Naive thymus-derived CD8-positive, alpha-beta T cell (primary cell): ENCODE measurements around the gene ZSCAN31. TPM values are rescaled to one million over a fixed set of nuclear protein-coding genes. Genes with fewer than 3 reads are reported as not detected.

Experiments used
- ATAC-seq, 2 donors: fragments of 150-1000 bp; cut with Tn5 transposase in 1 of 2; sonication (Bioruptor Pico), chemical (Tn5 transposase) in 1 of 2; 1 replicate in 1 of 2; 2 replicates in 1 of 2; pipeline ENCODE4 v1.10.0; 2021; ENCODE audit warnings: mild to moderate bottlenecking in 2 of 2, moderate library complexity in 2 of 2
- POLR2A ChIA-PET: fragments of 350-600 bp; sonication (Branson Sonifier 250); formaldehyde crosslinking; loops from one replicate; lab custom pipeline; 2021; ENCODE audit warnings: antibody characterized with exemption; lab: Charles Lee
- DNase-seq, 10 donors: peaks; one replicate each; pipeline versions ENCODE4 v3.0.0 to v3.0.0-alpha.2; 2020 to 2022
- H3K27ac Mint-ChIP-seq, 10 donors: one replicate each; pipeline ENCODE4 v1.8.0; 2020 to 2022; ENCODE audit warnings: mild to moderate bottlenecking in 10 of 10, mixed read lengths in 10 of 10, moderate library complexity in 4 of 10, inconsistent platforms in 1 of 10
- H3K27me3 Mint-ChIP-seq, 5 donors: one replicate each; pipeline ENCODE4 v1.8.0; 2021 to 2022; ENCODE audit warnings: mixed read lengths in 5 of 5
- H3K36me3 Mint-ChIP-seq, 3 donors: one replicate each; pipeline ENCODE4 v1.8.0; 2020 to 2022; ENCODE audit warnings: mixed read lengths in 3 of 3, mild to moderate bottlenecking in 2 of 3, inconsistent platforms in 1 of 3
- H3K4me1 Mint-ChIP-seq, 4 donors: one replicate each; pipeline ENCODE4 v1.8.0; 2021 to 2022; ENCODE audit warnings: mixed read lengths in 4 of 4
- H3K4me3 Mint-ChIP-seq, 10 donors: one replicate each; pipeline ENCODE4 v1.8.0; 2020 to 2022; ENCODE audit warnings: mild to moderate bottlenecking in 10 of 10, mixed read lengths in 10 of 10, moderate library complexity in 6 of 10, inconsistent platforms in 1 of 10
- H3K9me3 Mint-ChIP-seq, 9 donors: one replicate each; pipeline ENCODE4 v1.8.0; 2020 to 2022; ENCODE audit warnings: mixed read lengths in 9 of 9, mild to moderate bottlenecking in 3 of 9, inconsistent platforms in 1 of 9, moderate library complexity in 1 of 9
- polyA plus RNA-seq, 3 donors: library from polyadenylated mRNA; unstranded; fragments of 300-500 nt; fragmentation: Illumina TruSeq; gene quantifications; one replicate each; pipeline ENCODE4 v1.2.3, GENCODE V29; 2021
- total RNA-seq, 8 experiments: library from RNA in 2 of 8; stranded (reverse) in 2 of 8; gene quantifications; one replicate each; pipeline ENCODE4 v1.2.3 and lab custom pipeline; 2021 to 2026

The ZSCAN31 gene
- total and polyA plus RNA-seq, 5 experiments from 2014 or later = 0.79 to 2.8 (median 1.0) TPM

GRCh38 chr6:28303570-28303969 is 32.4 kb downstream of the ZSCAN31 start:
- ATAC-seq (no peak), DNase-seq (no peak)
- peaks cover 0 to 19% (median 7%) of the 10 kb centered on the region in 9 donors for H3K9me3 Mint-ChIP-seq
- H3K27me3 Mint-ChIP-seq = peaks cover 0 to 14% (median 4%) of the 10 kb centered on the region in 5 donors
- H3K27ac Mint-ChIP-seq = no peak overlapping the region
- peaks cover 3 to 14% (median 13%) of the 10 kb centered on the region in 3 donors for H3K36me3 Mint-ChIP-seq
- POLR2A ChIA-PET = no interaction called here
- no peak overlapping the region for H3K4me3 Mint-ChIP-seq
- peaks cover 0 to 3% (median 2%) of the 10 kb centered on the region in 4 donors for H3K4me1 Mint-ChIP-seq

DNA sequence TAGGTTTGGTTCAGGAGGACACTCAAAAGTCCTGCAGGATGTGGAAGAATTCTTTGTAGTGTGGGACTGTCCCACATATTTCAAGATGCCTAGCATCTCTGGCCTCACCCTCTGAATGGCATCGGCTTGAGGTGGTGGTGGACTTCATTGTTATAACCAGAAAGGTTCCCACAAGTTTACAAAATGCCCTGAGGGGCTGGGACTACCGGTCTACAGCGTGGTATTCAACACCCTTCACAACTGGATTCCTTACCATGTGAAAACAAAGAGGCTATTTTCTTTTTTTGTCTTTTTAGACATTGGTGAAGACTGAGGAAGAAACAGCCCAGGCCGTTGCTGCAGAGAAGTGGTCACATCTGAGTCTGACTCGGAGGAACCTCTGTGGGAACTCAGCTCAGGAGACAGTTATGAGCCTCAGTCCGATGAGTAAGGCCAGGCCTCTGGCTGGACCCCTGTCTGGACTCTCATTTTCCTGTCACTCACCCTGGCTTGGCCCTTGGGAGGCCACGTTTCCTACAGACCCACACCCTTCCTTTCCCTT is 39.4 kb downstream of the ZSCAN31 start:
- POLR2A ChIA-PET = no interaction called here
- Mint-ChIP-seq H3K27me3 (peaks cover 0 to 9% (median 0%) of the 10 kb centered on the region in 5 donors), H3K9me3 (no peaks in the 10 kb centered on the region), H3K4me3 (no peak overlapping the region), H3K36me3 (peaks cover 0 to 13% (median 3%) of the 10 kb centered on the region in 3 donors), H3K27ac (no peak overlapping the region), H3K4me1 (no peaks in the 10 kb centered on the region)
- DNase-seq (no peak), ATAC-seq (no peak)

DNA sequence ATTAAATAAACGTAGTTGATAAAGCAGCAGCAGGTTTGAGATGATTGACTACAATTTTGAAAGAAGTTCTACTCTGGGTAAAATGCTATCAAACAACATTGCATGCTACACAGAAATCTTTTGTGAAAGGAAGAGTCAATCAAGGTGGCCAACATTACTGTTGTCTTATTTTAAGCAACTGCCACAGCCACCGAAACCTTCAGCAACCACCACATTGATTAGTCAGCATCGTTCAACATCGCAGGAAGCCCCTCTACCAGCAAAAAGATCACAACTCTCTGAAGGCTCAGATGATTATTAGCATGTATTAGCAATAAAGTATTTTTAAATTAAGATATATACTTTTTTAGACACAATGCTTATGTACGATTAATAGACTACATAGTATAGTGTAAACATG is 40.6 kb downstream of the ZSCAN31 start:
- H3K9me3 Mint-ChIP-seq = peaks cover 0 to 9% (median 0%) of the 10 kb centered on the region in 9 donors
- POLR2A ChIA-PET = no interaction called here
- no peak overlapping the region for H3K4me3 Mint-ChIP-seq
- no peaks in the 10 kb centered on the region for H3K4me1 Mint-ChIP-seq
- peaks cover 0 to 10% (median 0%) of the 10 kb centered on the region in 3 donors for H3K36me3 Mint-ChIP-seq
- no peak for DNase-seq
- H3K27me3 Mint-ChIP-seq = peaks cover 0 to 12% (median 0%) of the 10 kb centered on the region in 5 donors
- no peak for ATAC-seq
- no peak overlapping the region for H3K27ac Mint-ChIP-seq

- Mint-ChIP-seq H3K27me3 (peaks cover 0 to 6% (median 0%) of the 10 kb centered on the region in 5 donors), H3K27ac (no peak overlapping the region), H3K9me3 (peaks cover 0 to 9% (median 0%) of the 10 kb centered on the region in 9 donors), H3K4me1 (no peaks in the 10 kb centered on the region), H3K36me3 (peaks cover 3 to 15% (median 9%) of the 10 kb centered on the region in 3 donors), H3K4me3 (no peak overlapping the region)
- ATAC-seq (no peak), DNase-seq (no peak)
- POLR2A ChIA-PET = no interaction called here
Observed at GRCh38 chr6:28291573-28291972, 44.4 kb downstream of the ZSCAN31 start.

GRCh38 chr6:28282926-28283325 is 53.0 kb downstream of the ZSCAN31 start:
- H3K9me3 Mint-ChIP-seq = peaks cover 0 to 7% (median 0%) of the 10 kb centered on the region in 9 donors
- POLR2A ChIA-PET = interaction anchor here (0.5 kb wide), 1 partner anchor 142 kb away, joined by 3 read pairs; no protein-coding TSS in a partner anchor
- no peak for DNase-seq
- no peak overlapping the region for H3K27ac Mint-ChIP-seq
- H3K36me3 Mint-ChIP-seq = peaks cover 6 to 8% (median 7%) of the 10 kb centered on the region in 3 donors
- ATAC-seq = no peak
- H3K4me3 Mint-ChIP-seq = peak overlapping the region in 1 of 10 donors; percentile 14
- peaks cover 18 to 36% (median 22%) of the 10 kb centered on the region in 5 donors for H3K27me3 Mint-ChIP-seq
- H3K4me1 Mint-ChIP-seq = peaks cover 9 to 14% (median 12%) of the 10 kb centered on the region in 4 donors

- Mint-ChIP-seq H3K4me3 (peak within 1 kb of the TSS; percentile 75 to 90 (median 82)), H3K27me3 (peaks cover 18 to 32% (median 18%) of the 10 kb centered on the region in 5 donors), H3K4me1 (peaks cover 9 to 14% (median 12%) of the 10 kb centered on the region in 4 donors), H3K9me3 (peaks cover 0 to 7% (median 0%) of the 10 kb centered on the region in 9 donors), H3K27ac (peak within 1 kb of the TSS in 4 of 10 donors; percentile 8 to 80 (median 65)), H3K36me3 (peaks cover 13 to 17% (median 14%) of the 10 kb centered on the region in 3 donors)
- ATAC-seq (peak; percentile 91 to 95), DNase-seq (peak; percentile 6 to 65 (median 39))
- POLR2A ChIA-PET = interaction anchor here (1.4 kb wide), 1 partner anchor 15 kb away, joined by 7 read pairs; the partner anchor contains the start of gene ZSCAN26
Observed at GRCh38 chr6:28281288-28282064, 54.5 kb downstream of the ZSCAN31 start, which contains the start of gene PGBD1. TSS of gene PGBD1 (plus strand) at chr6:28281572. CDS start at chr6:28283814, 2,242 bp downstream.

GRCh38 chr6:28280595-28281287 is 55.2 kb downstream of the ZSCAN31 start:
- H3K9me3 Mint-ChIP-seq = peaks cover 0 to 14% (median 0%) of the 10 kb centered on the region in 9 donors
- POLR2A ChIA-PET = interaction anchor here (1.4 kb wide), 1 partner anchor 14 kb away, joined by 7 read pairs; the partner anchor contains the start of gene ZSCAN26
- peaks cover 9 to 14% (median 12%) of the 10 kb centered on the region in 4 donors for H3K4me1 Mint-ChIP-seq
- DNase-seq = no peak
- H3K27me3 Mint-ChIP-seq = peaks cover 17 to 32% (median 18%) of the 10 kb centered on the region in 5 donors
- peak overlapping the region in 1 of 10 donors; percentile 8 for H3K27ac Mint-ChIP-seq
- no peak for ATAC-seq
- peaks cover 19 to 24% (median 20%) of the 10 kb centered on the region in 3 donors for H3K36me3 Mint-ChIP-seq
- H3K4me3 Mint-ChIP-seq = peak overlapping the region; percentile 75 to 90 (median 80)

GRCh38 chr6:28277746-28278145 is 58.2 kb downstream of the ZSCAN31 start:
- H3K9me3 Mint-ChIP-seq = peaks cover 0 to 14% (median 0%) of the 10 kb centered on the region in 9 donors
- no peak for ATAC-seq
- H3K36me3 Mint-ChIP-seq = peaks cover 30 to 51% (median 40%) of the 10 kb centered on the region in 3 donors
- H3K27me3 Mint-ChIP-seq = peaks cover 9 to 13% (median 11%) of the 10 kb centered on the region in 5 donors
- POLR2A ChIA-PET = interaction anchor here (1.7 kb wide), 1 partner anchor 11 kb away, joined by 4 read pairs; the partner anchor contains the start of gene ZSCAN26
- DNase-seq = no peak
- H3K4me1 Mint-ChIP-seq = peaks cover 10 to 20% (median 19%) of the 10 kb centered on the region in 4 donors
- no peak overlapping the region for H3K4me3 Mint-ChIP-seq
- H3K27ac Mint-ChIP-seq = no peak overlapping the region

DNA sequence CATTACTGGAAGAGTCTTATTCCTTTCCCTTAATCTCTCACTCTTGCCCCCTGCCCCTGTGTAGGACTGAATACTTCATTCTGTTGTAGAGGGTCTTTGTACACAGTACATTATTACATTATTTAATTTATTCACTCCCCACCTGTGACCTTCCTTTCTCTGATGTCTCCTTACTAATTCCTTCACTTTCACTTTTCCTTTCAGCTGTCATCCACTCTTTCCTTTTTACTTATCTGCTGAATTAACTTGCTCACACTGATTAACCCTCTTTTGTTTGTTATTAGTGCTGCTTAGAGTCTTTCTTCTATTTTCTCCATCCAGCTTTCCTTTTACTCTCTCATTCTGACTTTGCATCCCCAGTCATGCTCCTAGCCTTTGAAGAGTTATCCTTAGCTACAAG is 61.1 kb downstream of the ZSCAN31 start:
- ATAC-seq (no peak), DNase-seq (no peak)
- Mint-ChIP-seq H3K36me3 (peaks cover 30 to 69% (median 45%) of the 10 kb centered on the region in 3 donors), H3K9me3 (peaks cover 0 to 8% (median 0%) of the 10 kb centered on the region in 9 donors), H3K4me1 (peaks cover 7 to 17% (median 10%) of the 10 kb centered on the region in 4 donors), H3K27ac (peak overlapping the region in 7 of 10 donors; percentile 12 to 92 (median 54)), H3K4me3 (no peak overlapping the region), H3K27me3 (no peaks in the 10 kb centered on the region)
- POLR2A ChIA-PET = no interaction called here
